HG03521 (cell line): ENCODE measurements around the gene IFIT2.
A peak's percentile ranks its signal among the peaks of the same experiment; 100 is the strongest.
"Not testable (repeated sequence)": the region's sequence is repeated elsewhere in the genome, so short reads cannot be mapped to it uniquely, and the experiment has no call there.

Experiments used
- ATAC-seq: cut with Tn5 transposase; IDR thresholded peaks from one replicate; pipeline ENCODE4 v1.9.1; 2021; ENCODE audit warnings: mild to moderate bottlenecking, moderate library complexity; ENCODE audit not compliant: unreplicated experiment

The IFIT2 gene

DNA sequence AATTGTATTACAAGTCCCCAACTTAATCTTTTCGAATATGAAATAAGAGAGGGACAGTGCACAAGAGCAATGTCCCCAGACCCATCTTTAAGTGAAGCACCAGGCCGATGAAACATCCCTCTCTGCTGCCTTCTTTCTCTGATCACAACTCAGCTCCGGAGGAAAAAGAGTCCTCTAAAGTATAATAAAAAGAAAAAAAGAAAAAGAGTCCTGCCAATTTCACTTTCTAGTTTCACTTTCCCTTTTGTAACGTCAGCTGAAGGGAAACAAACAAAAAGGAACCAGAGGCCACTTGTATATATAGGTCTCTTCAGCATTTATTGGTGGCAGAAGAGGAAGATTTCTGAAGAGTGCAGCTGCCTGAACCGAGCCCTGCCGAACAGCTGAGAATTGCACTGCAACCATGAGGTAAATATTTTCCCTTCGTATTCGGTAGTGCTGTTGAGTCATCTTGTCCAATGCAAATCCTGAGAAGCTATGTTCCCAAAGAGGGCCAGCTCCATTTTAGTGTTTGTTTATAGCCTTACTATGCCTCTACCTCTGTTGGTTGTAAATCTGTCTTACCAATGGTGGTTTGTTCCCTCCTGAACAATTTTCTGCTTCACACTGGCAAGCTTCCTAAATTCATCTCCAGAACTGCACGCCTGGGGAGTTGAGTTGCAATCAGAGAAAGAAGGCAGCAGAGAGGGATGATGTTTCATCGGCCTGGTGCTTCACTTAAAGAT, at the start of gene IFIT2:
IFIT2 (plus strand) TSS at position 326 of the 725 bp plus-strand sequence; CDS start at position 404, 78 bp downstream.
- peak; percentile 59 for ATAC-seq

GRCh38 chr10:89252225-89252585, 49.6 kb upstream of the IFIT2 start:
- ATAC-seq, result no peak

- not testable (repeated sequence) for ATAC-seq
Observed at GRCh38 chr10:89255091-89255579, 46.7 kb upstream of the IFIT2 start.

- ATAC-seq, result no peak
Observed at GRCh38 chr10:89255793-89256192, 46.1 kb upstream of the IFIT2 start.

- ATAC-seq, result no peak
Observed at GRCh38 chr10:89256340-89256739, 45.5 kb upstream of the IFIT2 start.

DNA sequence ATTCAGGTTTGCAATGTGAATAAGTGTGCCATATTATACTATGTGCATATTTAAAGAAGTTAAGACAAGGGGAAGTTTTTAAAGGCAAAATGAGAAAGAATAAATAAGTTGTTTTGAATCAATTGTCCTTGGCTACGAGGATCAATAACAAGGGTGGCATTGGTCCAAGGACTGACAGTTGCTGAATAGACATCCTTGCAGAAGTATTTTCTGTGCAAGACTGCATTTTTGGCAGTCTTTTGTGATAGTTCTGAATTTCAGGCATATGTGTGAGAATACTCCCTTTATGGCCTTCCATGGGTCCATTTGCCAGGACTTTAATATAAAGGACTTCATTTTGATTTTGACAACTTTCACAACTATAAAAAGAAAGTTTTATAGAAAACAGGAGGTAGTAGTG, 44.9 kb upstream of the IFIT2 start:
- no peak for ATAC-seq

GRCh38 chr10:89257581-89257980, 44.3 kb upstream of the IFIT2 start:
- no peak for ATAC-seq

DNA sequence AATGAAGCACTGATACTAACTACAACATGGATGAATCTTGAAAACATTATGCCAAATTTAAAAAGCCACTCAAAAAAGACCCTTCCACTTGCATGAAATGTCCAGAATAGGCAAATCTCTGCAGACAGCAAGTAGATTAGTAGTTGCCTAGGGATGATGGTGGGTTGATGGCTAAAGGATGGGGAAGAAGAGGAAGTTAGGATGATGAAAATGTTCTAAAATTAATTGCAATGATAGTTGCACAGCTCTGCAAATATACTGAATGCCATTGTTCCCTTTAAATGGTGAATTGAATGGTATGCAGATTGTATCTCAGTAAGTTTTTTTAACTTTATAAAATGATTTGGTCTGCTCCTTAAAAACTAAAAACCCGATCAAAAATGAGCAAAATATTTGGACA, 43.0 kb upstream of the IFIT2 start:
- ATAC-seq, result no peak

- no peak for ATAC-seq
Observed at GRCh38 chr10:89262086-89263051, 39.5 kb upstream of the IFIT2 start.

DNA sequence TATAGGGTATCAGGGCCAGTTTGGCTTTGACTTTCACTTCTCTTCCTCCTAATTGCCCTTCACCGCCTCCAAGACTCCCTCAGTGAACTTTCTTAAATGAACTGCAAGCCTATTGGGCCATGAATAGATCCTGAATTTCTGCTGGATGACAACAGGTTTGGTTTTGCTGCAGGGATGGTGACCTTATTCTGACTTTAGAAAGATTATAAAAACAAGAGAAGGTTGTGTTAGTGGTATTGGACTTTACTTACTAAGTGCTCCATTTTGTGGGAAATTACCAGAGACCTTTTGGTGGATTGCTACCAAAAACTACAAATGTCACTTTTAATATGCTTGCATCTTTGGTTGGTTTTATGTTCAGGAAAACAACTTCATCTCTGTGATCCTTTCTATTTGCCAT, 38.8 kb upstream of the IFIT2 start:
- ATAC-seq, result no peak

DNA sequence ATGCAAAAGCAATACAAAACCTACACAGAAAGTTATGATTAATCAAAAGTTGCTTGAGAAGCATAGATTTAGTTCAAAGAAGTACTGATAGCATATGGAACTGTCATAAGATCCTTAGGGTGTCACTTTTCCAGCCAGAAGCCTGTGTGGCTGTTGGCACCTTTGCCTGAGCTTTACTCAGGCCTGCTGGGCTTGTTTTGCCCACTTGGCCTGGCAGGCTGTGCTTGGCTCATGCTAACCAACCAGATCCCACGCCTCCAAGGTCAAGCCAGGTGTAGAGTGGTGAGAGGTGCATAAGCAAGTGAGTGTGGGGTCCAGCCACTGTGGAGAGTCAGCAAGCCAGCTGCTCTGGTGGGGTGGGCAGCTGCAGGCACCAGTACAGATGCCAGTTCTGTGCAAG, 38.3 kb upstream of the IFIT2 start:
- no peak for ATAC-seq

DNA sequence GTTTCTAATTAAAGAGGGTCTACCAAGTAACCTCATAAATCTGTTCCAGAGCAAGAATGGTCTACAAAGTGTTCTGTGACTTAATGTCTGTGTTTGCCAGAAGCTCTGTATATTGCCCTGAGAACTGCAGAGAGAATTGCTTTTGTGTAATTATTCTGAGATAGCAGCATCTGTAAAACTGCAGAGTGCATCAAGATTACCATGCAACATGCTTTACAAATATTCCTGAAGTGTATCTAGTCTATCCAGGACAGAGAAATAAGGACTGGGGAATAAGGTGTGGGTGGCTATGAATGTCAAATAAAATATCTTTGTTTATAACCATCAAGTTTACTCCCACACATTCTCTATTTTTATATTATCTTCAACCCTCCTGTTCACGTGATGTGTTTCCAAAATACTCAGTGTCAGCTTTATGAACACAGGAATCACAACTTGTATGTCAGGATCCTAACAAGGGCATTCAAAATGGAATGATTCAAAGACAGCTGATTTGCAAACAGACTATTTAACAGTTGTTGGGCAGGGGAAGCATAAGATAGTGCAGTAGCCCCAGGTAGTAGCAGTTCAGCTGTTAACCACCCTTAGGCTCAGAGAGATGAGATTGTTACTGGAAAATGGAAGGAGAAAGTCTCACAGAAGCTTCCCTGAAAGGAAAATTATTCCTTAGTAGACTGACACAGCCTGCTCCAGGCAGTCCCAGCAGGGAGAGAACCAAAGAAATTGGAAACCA, 35.0 kb upstream of the IFIT2 start:
- no peak for ATAC-seq

GRCh38 chr10:89269433-89270152, 32.3 kb upstream of the IFIT2 start:
- no peak for ATAC-seq

GRCh38 chr10:89270153-89270483, 31.7 kb upstream of the IFIT2 start:
- ATAC-seq, result no peak

- no peak for ATAC-seq
Observed at GRCh38 chr10:89271532-89271931, 30.3 kb upstream of the IFIT2 start.

GRCh38 chr10:89273680-89274079, 28.2 kb upstream of the IFIT2 start:
- ATAC-seq, result no peak

DNA sequence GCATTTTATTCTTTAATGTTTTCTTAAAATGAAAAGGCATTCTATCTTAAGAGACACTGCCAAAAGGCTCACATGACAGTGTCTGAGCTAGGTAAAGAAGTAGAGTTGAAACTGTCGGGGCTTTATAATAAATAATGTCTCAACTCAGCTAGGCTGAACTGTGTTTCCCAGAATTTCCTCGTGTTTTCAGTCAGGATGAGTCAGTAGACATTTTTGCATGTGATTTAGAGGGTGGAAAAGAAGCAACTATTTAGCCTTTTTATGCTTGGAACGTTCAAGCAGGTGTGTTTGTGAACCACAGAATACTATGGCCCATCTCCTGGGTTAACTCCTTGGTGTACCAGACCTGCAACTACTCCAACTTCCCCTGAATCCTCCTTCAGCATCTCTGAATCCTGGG, 26.9 kb upstream of the IFIT2 start:
- ATAC-seq, result no peak

GRCh38 chr10:89275383-89275782, 26.5 kb upstream of the IFIT2 start:
- ATAC-seq, result no peak

DNA sequence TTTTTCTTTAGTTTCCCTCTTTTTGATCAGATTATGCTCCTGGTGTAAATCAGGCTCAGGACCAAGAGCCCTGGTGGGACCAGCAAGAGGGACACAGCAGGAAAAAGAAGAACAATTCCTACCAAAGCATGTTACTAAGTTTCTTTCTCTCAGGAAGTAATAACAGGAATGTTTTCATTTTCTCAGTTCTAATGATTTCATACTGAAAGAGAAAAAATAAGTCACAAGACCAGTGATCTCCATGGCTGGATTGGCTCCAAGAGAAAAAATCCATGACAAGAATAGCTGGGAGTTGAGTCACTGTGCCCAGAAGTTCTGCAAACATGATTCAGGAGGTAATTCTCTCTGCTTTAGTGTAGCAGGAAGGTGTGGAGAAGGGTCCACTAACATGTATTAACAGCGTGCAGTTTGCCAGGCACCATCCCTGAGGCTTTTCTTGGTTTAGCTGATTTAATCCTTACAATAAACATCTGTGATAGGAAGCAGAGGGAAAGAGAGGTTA, 23.8 kb upstream of the IFIT2 start:
- no peak for ATAC-seq

- ATAC-seq, result no peak
Observed at GRCh38 chr10:89278900-89279392, 22.9 kb upstream of the IFIT2 start.
